Activated CD8-positive, alpha-beta memory T cell treated with anti-CD3 and anti-CD28 coated beads, Interleukin-2, amount 50 U/mL, for 24 hours (primary cell): ENCODE measurements around the gene CTAGE8.
"Not testable (repeated sequence)": the region's sequence is repeated elsewhere in the genome, so short reads cannot be mapped to it uniquely, and the experiment has no call there.

Source experiments
- DNase-seq: peaks from one replicate; pipeline ENCODE4 v3.0.0-alpha.2; 2020; ENCODE audit errors: extremely low read depth

Gene CTAGE8

GRCh38 chr7:144269188-144269587 is at the start of gene CTAGE8:
TSS of gene CTAGE8 (minus strand) at chr7:144269288. CDS start at chr7:144269250, 38 bp downstream.
- not testable (repeated sequence) for DNase-seq

- not testable (repeated sequence) for DNase-seq
These were observed 48.4 kb upstream of the CTAGE8 start for GRCh38 chr7:144317537-144317936.

GRCh38 chr7:144311872-144312469 is 42.9 kb upstream of the CTAGE8 start, which contains the start of gene OR2A1:
TSS of gene OR2A1 (plus strand) at chr7:144312419. CDS start at chr7:144318125, 5,706 bp downstream.
- DNase-seq = not testable (repeated sequence)

- not testable (repeated sequence) for DNase-seq
These were observed 42.1 kb upstream of the CTAGE8 start for GRCh38 chr7:144311218-144311617.

GRCh38 chr7:144309702-144310101 is 40.6 kb upstream of the CTAGE8 start:
- DNase-seq = not testable (repeated sequence)

- not testable (repeated sequence) for DNase-seq
These were observed 36.1 kb upstream of the CTAGE8 start for GRCh38 chr7:144305156-144305555.

GRCh38 chr7:144303607-144304006 is 34.5 kb upstream of the CTAGE8 start:
- not testable (repeated sequence) for DNase-seq

- not testable (repeated sequence) for DNase-seq
These were observed 33.7 kb upstream of the CTAGE8 start for GRCh38 chr7:144302578-144303303.

- not testable (repeated sequence) for DNase-seq
These were observed 24.9 kb upstream of the CTAGE8 start for GRCh38 chr7:144293794-144294499.

- not testable (repeated sequence) for DNase-seq
These were observed 23.5 kb upstream of the CTAGE8 start for GRCh38 chr7:144292384-144293161.

GRCh38 chr7:144291607-144292006 is 22.5 kb upstream of the CTAGE8 start:
- not testable (repeated sequence) for DNase-seq

GRCh38 chr7:144287171-144287784 is 18.2 kb upstream of the CTAGE8 start:
- not testable (repeated sequence) for DNase-seq

GRCh38 chr7:144283716-144284115 is 14.6 kb upstream of the CTAGE8 start:
- DNase-seq = not testable (repeated sequence)

GRCh38 chr7:144282490-144282889 is 13.4 kb upstream of the CTAGE8 start:
- not testable (repeated sequence) for DNase-seq

GRCh38 chr7:144281981-144282380 is 12.9 kb upstream of the CTAGE8 start:
- DNase-seq = not testable (repeated sequence)

- DNase-seq = not testable (repeated sequence)
These were observed 10.9 kb upstream of the CTAGE8 start for GRCh38 chr7:144280010-144280409.

- not testable (repeated sequence) for DNase-seq
These were observed 6.2 kb upstream of the CTAGE8 start for GRCh38 chr7:144275281-144275680.

GRCh38 chr7:144264692-144265091 is 4.4 kb downstream of the CTAGE8 start, which contains the start of gene OR2A7:
TSS of gene OR2A7 (minus strand) at chr7:144264792. CDS start at chr7:144259628, 5,164 bp downstream.
- DNase-seq = not testable (repeated sequence)

GRCh38 chr7:144262128-144262527 is 7.0 kb downstream of the CTAGE8 start:
- not testable (repeated sequence) for DNase-seq

- not testable (repeated sequence) for DNase-seq
These were observed 10.0 kb downstream of the CTAGE8 start for GRCh38 chr7:144259067-144259466.

GRCh38 chr7:144256112-144256511 is 13.0 kb downstream of the CTAGE8 start:
- DNase-seq = no peak
